GM19238 (cell line): ENCODE data around the gene SLC35E4.

Source experiments
- DNase-seq: peaks from one replicate; pipeline ENCODE4 v3.0.0; 2011; ENCODE audit warnings: low spot score; ENCODE audit not compliant: insufficient read length

Gene SLC35E4

DNA sequence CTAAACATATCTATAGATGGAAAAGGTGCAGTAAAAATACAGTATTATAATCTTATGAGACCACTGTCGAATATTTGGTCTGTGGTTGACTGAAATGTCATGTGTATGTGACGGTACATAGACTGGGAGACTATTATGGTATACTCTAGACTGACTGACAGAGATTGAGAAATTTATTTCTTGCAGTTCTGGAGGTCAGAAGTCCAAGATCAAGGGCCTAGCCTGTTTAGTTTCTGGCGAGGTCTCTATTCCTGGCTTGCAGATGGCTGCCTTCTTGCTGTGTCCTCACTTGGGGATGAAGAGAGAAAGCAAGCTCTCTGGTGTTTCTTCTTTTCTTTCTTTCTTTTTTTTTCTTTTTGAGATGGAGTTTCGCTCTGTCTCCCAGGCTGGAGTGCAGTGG lies 51.8 kb downstream of the SLC35E4 start:
- DNase-seq: no peak

DNA sequence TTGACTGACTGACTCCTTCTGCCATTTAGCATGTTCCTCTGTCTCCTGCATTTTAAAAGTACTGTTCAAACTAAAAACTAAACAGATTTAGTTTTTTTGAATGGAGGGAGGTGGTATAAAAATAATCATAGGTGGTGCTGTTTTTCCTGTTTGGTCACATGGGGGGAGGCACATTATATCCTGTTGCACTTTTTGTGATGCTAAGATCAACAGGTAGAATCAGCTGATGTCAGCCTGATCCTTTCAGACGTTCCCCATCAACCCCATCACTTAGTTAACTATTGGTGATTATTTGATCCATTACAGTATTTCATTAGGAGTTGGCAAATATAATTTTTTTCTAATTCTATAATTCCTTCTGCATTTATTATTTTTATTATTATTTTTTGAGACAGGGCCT lies 54.0 kb downstream of the SLC35E4 start:
- no peak for DNase-seq

DNA sequence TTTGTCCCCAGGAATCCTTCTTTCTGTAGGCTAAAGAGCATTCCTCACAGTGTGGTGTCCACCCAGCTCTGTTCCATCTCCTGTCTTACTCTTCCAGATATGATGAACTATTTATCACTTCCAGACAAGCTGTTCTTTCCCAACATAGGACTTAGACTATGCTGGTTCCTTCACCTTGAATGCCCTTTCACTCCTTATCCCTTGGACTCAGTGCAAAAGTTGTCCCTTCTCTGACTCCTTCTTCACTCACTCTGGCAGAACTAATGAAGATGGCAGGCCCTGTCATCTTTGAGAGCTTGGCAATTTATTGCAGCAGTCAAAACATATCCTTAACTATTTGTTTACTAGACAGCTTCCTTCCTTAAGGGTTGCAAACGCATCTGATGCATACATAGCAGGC lies 55.6 kb downstream of the SLC35E4 start:
- DNase-seq: no peak

DNA sequence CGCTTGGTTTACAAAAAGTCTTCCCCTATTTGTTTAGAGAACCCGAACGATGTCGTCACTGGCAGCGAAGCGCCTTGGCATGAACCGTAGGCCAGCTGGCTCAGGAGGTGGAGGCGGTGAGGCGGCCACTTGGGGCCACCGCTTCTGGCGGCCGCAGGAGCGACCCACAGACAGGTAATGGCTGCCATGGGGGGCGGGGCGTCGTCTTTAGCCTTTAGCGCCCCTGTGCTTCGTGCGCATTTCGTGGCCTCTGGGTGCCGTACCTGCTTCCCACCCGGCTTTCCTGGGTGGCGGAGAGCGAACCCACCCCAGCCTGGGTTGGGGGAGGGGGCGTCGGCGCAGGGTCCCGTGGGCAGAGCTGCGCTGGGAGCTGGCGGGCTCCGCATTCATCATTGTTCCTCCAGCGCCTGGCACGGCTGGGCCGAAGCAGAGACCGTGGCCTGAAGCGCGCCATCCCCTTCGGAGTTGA lies 58.6 kb downstream of the SLC35E4 start:
- no peak for DNase-seq

DNA sequence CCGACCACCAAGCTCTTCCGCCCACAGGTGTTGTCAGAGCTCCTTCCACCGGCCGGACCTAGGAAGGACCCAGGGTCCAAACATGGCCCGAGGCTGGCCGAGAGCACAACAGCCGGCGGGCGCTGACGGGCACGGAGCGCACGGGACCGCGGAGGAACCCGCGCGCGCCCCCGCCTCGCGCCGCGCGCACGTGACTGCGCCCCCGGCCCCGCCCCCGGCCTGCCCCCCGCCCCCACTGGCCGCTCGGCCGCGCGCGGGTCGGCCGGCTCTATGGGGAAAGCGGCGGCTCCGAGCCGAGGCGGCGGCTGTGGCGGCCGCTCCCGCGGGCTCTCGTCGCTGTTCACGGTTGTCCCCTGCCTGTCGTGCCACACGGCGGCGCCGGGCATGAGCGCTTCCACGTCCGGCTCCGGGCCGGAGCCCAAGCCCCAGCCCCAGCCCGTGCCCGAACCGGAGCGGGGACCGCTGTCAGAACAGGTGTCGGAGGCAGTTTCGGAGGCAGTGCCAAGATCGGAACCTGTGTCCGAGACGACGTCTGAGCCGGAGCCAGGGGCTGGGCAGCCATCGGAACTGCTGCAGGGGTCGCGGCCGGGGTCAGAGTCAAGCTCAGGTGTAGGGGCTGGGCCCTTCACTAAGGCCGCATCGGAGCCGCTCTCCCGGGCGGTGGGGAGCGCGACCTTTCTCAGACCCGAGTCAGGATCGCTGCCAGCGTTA lies 59.2 kb downstream of the SLC35E4 start, which contains the start of gene OSBP2:
OSBP2 (plus strand) TSS at position 235 of the 711 bp plus-strand sequence; CDS start at position 271, 36 bp downstream.
- peak; percentile 27 for DNase-seq

DNA sequence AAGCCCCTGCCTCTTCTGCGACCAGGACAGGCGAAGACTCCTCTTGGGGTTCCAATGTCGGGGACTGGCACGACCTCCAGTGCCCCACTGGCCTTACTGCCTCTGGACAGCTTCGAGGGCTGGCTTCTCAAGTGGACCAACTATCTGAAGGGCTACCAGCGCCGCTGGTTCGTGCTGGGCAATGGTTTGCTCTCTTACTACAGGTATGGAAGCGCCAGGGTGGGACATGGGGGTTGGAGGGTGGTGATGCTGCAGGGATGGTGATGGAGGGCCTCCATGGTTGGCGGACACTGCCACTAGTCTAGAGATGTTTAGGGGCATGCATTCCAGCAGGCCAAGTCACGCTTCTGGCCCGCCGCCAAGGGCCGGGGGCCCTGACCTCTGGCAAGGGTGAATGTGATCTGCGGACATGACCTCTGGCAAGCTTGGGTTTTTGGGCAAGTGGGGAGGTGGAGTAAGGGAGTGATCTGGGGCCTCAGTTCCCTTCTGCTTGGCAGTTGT lies 59.8 kb downstream of the SLC35E4 start:
- no peak for DNase-seq

DNA sequence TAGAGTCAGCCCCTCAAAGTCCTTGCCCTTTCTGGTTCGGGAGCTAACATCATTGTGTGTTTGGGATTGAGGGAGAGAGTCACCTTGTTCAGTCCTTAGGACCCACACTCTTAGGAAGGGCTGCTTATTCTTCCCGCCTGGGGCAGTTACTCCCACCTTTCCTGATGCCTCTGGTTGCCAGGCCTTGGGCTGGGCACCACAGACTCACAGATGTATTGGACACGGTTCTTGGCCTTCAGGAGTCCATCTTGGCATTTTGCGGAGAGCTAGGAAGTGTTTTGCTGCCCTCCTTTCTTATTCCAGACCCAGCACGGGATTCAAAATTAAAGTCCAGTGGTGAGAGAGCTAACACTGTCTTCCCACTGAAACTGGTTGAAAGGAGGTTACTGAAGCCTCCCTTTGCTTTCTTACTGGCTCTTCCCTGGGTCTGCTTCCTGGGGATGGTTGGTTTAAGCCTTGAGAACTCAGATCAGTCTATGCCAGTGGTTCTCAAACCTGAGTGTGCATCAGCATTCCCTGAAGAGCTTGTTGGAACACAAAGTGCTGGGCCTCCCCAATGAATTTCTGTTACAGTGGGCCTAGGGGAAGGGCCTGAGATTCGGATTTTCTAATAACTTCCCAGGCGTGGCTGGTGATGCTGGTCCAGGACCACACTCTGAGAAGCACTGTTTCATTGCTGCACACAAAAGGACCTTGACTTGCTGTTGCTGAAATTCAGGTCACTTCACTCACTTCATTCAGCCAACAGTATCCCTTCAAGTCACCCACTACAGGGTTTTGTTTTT lies 60.5 kb downstream of the SLC35E4 start:
- DNase-seq: no peak
